Lung (tissue), 12 donors: ENCODE data around the gene NOX5. TPM values are rescaled to one million over a fixed set of nuclear protein-coding genes. Genes with fewer than 3 reads are reported as not detected.

Experiments
- ATAC-seq: fragments of 200-7000 bp; cut with Tn5 transposase; one replicate; pipeline ENCODE4 v1.9.1; 2020; ENCODE audit warnings: moderate number of reproducible peaks; ENCODE audit not compliant: insufficient read depth, low FRiP score
- DNase-seq, 3 donors: peaks; one replicate each; pipeline ENCODE4 v3.0.0-alpha.2; 2013 to 2017
- H3K27ac ChIP-seq, 2 donors: one replicate each; pipeline ENCODE4 v1.5.1; 2013; ENCODE audit warnings: mild to moderate bottlenecking in 2 of 2, moderate library complexity in 2 of 2, control low read depth in 1 of 2, inconsistent platforms in 1 of 2, low read depth in 1 of 2, low read length in 1 of 2
- H3K27me3 ChIP-seq, 3 donors: one replicate each; pipeline ENCODE4 v1.5.1; 2013; ENCODE audit warnings: low read length in 2 of 3; ENCODE audit not compliant: control insufficient read depth in 3 of 3, insufficient read depth in 3 of 3
- H3K36me3 ChIP-seq, 4 donors: one replicate each; pipeline ENCODE4 v1.5.1; 2013; ENCODE audit warnings: low read length in 4 of 4, mild to moderate bottlenecking in 1 of 4, moderate library complexity in 1 of 4; ENCODE audit not compliant: control insufficient read depth in 4 of 4, insufficient read depth in 4 of 4
- H3K4me1 ChIP-seq, 5 donors: one replicate each; pipeline ENCODE4 v1.5.1; 2013; ENCODE audit warnings: low read length in 5 of 5, mild to moderate bottlenecking in 2 of 5, moderate library complexity in 1 of 5; ENCODE audit not compliant: control insufficient read depth in 5 of 5, insufficient read depth in 5 of 5
- H3K4me3 ChIP-seq: one replicate; pipeline ENCODE4 v1.5.1; 2013; ENCODE audit warnings: mild to moderate bottlenecking, control low read depth, moderate library complexity
- H3K9ac ChIP-seq, 2 donors: one replicate each; pipeline ENCODE4 v1.5.1; 2013; ENCODE audit warnings: low read length in 2 of 2, control low read depth in 1 of 2; ENCODE audit not compliant: insufficient read depth in 1 of 2
- H3K9me3 ChIP-seq, 4 donors: one replicate each; pipeline ENCODE4 v1.5.1; 2013; ENCODE audit warnings: low read length in 3 of 4, mild to moderate bottlenecking in 1 of 4, moderate library complexity in 1 of 4; ENCODE audit not compliant: control insufficient read depth in 4 of 4, insufficient read depth in 3 of 4
- CTCF ChIP-seq: IDR thresholded peaks from 2 replicates; pipeline ENCODE4 v1.5.1; 2012; ENCODE audit warnings: mild to moderate bottlenecking; ENCODE audit errors: control extremely low read depth, extremely low read depth
- WGBS, 2 donors: extraction: QIAGEN DNeasy Blood & Tissue Kit; methylation state at CpG; one replicate each; pipeline ENCODE4 v1.1.7; 2013; 5-methylcytosine and 5-hydroxymethylcytosine counted together
- polyA plus RNA-seq, 2 donors: library from polyadenylated mRNA; stranded (reverse); fragments of 200-250 nt; gene quantifications; one replicate each; pipeline ENCODE4 v1.2.1, GENCODE V29; 2013
- total RNA-seq, 2 donors: library from RNA; depleted of rRNA in 1 of 2; stranded (reverse); fragments of >200 nt in 1 of 2; gene quantifications; one replicate each; pipeline ENCODE4 v1.2.1, GENCODE V29; 2014 to 2021
- donor health status: control.
- donor health status: control.
- donor health status: Bipolar disorder and iron deficiency.
- donor health status: healthy.
- donor health status: DM: yes; HTN: yes; CAD: no.

NOX5 gene
- total and polyA plus RNA-seq, 4 donors, result 0.03 to 0.77 (median 0.09) TPM

DNA sequence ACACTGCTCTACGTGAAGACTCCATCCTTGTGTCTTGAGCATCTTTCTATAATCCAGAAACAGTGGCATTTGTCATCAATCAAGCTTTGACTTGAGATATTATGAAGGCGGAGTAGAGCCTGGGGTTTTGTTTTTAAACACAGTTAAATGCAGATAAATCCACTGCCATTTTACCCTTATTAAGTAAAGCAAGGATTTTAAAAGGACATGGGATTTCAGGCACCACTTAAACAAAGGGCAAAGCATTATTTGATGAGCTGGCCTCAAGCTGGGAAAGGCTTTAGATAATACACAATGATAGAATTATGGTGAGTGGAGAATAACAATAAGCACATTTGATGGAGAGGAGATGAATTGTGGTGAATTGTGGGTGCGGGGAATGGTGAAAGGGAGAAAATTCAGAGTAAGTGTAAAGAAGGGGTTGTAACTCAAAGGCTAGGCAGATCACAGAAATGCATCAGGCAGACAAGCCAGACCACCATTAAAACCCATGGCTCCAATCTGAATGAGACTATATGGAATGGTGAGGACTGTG lies 91.0 kb downstream of the NOX5 start:
- ATAC-seq (no peak), DNase-seq (no peak)
- H3K36me3 ChIP-seq, result no peaks in the 10 kb centered on the region
- no peak for TF ChIP-seq CTCF
- no peak overlapping the region for H3K4me3 ChIP-seq
- H3K9ac ChIP-seq, result no peak overlapping the region
- WGBS, 2 donors, result 96 to 97% methylated on average over 3 of the region's 3 CpGs
- H3K27ac ChIP-seq, result no peak overlapping the region
- H3K4me1 ChIP-seq, result peaks cover 0 to 2% (median 0%) of the 10 kb centered on the region in 5 donors
- no peaks in the 10 kb centered on the region for H3K27me3 ChIP-seq
- H3K9me3 ChIP-seq, result peaks cover 0 to 2% (median 0%) of the 10 kb centered on the region in 4 donors

DNA sequence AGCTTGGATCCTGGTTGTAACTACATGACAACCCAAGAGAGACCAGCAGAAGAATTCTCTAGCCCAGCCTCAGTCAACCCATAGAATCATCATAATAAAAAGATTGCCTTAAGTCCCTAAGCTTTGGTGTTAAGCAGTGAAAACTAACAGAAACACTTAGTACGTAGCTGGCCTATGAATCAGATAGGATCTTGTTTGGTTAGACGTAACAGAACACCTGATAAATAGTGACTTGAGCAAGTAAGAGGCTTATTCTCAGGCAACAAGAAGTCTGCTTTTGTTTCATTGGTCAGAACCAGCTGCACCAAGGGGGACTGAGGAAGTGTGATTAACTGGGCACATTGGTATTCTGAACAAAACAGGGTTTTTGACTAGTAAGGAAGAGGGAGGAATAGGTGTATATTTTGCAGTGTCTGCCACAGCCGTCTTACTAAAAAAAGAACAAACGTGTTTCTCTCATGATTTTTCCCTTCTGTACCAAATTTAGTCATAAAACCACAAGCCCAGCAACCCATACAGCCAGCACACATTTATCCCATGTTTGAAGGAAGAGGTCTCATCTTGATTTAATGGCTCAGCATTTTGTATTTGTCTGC lies 92.6 kb downstream of the NOX5 start:
- ATAC-seq (no peak), DNase-seq (no peak)
- H3K27ac ChIP-seq, result no peak overlapping the region
- WGBS, 2 donors, result 50 to 73% methylated on average over 4 of the region's 4 CpGs
- H3K4me3 ChIP-seq, result no peak overlapping the region
- H3K36me3 ChIP-seq, result no peaks in the 10 kb centered on the region
- no peak overlapping the region for H3K9ac ChIP-seq
- H3K9me3 ChIP-seq, result peaks cover 0 to 2% (median 0%) of the 10 kb centered on the region in 4 donors
- no peaks in the 10 kb centered on the region for H3K4me1 ChIP-seq
- TF ChIP-seq CTCF, result no peak
- H3K27me3 ChIP-seq, result no peaks in the 10 kb centered on the region

Other genes starting within 250 kb of the NOX5 start
- 100 to 1,000 TPM; 105 to 197 TPM for gene ANP32A, start 193.8 kb upstream of the NOX5 start, total RNA-seq
- 100 to 1,000 TPM; 109 to 117 TPM for gene ANP32A, start 193.8 kb upstream of the NOX5 start, polyA plus RNA-seq
- gene SPESP1, start 84.2 kb upstream of the NOX5 start, total RNA-seq, result 1 to 10 TPM in 1 of 2 donors, under 1 TPM in 1; 0.94 to 1.0 TPM
- 1 to 10 TPM in 1 of 2 donors, under 1 TPM in 1; 0.89 to 1.5 TPM for gene SPESP1, start 84.2 kb upstream of the NOX5 start, polyA plus RNA-seq
- gene GLCE, start 145.9 kb downstream of the NOX5 start, total RNA-seq, result 10 to 100 TPM; 21.1 to 76.7 TPM
- gene GLCE, start 145.9 kb downstream of the NOX5 start, polyA plus RNA-seq, result 10 to 100 TPM; 13.5 to 14.8 TPM